Stomach (tissue), 9 donors: Measurements from ENCODE around the gene IRF1. TPM values are rescaled to one million over a fixed set of nuclear protein-coding genes. Genes with fewer than 3 reads are reported as not detected.

Experiments
- DNase-seq, 2 donors: peaks; one replicate each; pipeline versions ENCODE4 v3.0.0 to v3.0.0-alpha.2; 2013 to 2019
- H3K27ac ChIP-seq, 5 donors: fragments of 200-600 bp in 4 of 5; sonication (generic) in 4 of 5; one replicate each; pipeline ENCODE4 v1.5.1; 2013 to 2019; ENCODE audit warnings: mild to moderate bottlenecking in 1 of 5, moderate library complexity in 1 of 5
- H3K27me3 ChIP-seq, 3 donors: fragments of 200-600 bp; sonication (generic); one replicate each; pipeline ENCODE4 v1.5.1; 2017 to 2019; ENCODE audit warnings: mixed run types in 1 of 3
- H3K36me3 ChIP-seq, 4 donors: fragments of 200-600 bp; sonication (generic); 1 replicate in 3 of 4; 2 replicates in 1 of 4; pipeline ENCODE4 v1.5.1; 2016 to 2019
- H3K4me1 ChIP-seq, 4 donors: fragments of 200-600 bp; sonication (generic); one replicate each; pipeline ENCODE4 v1.5.1; 2016 to 2019
- H3K4me3 ChIP-seq, 4 donors: fragments of 200-600 bp; sonication (generic) in 3 of 4; one replicate each; pipeline ENCODE4 v1.5.1; 2016 to 2019; ENCODE audit warnings: mild to moderate bottlenecking in 1 of 4
- H3K9me3 ChIP-seq, 4 donors: fragments of 200-600 bp; sonication (generic); one replicate each; pipeline ENCODE4 v1.5.1; 2016 to 2019
- CTCF ChIP-seq, 7 experiments: fragments of 450-650 bp in 4 of 7; fragments of 200-600 bp in 3 of 7; sonication (generic) in 3 of 7; IDR thresholded peaks; one replicate each; pipeline ENCODE4 v1.5.1; 2016 to 2019; ENCODE audit warnings: antibody characterized with exemption in 7 of 7, control low read depth in 2 of 7, mild to moderate bottlenecking in 1 of 7
- EP300 ChIP-seq: sonication (generic); formaldehyde crosslinking; IDR thresholded peaks from one replicate; pipeline ENCODE4 v1.6.1; 2017; ENCODE audit warnings: antibody characterized with exemption
- POLR2A ChIP-seq, 4 donors: fragments of 450-650 bp; IDR thresholded peaks; one replicate each; pipeline ENCODE4 v1.6.1; 2016; ENCODE audit warnings: antibody characterized with exemption in 4 of 4, control low read depth in 2 of 4, mild to moderate bottlenecking in 1 of 4, moderate library complexity in 1 of 4
- POLR2AphosphoS5 ChIP-seq, 3 donors: sonication (generic); formaldehyde crosslinking; IDR thresholded peaks; one replicate each; pipeline ENCODE4 v1.6.1; 2016; ENCODE audit warnings: antibody characterized with exemption in 3 of 3
- WGBS, 5 donors: extraction: QIAGEN DNeasy Blood & Tissue Kit in 3 of 5; methylation state at CpG; one replicate each; pipeline versions ENCODE4 v1.1.5 to v1.1.7; 2013 to 2018; 5-methylcytosine and 5-hydroxymethylcytosine counted together
- intact Hi-C: fragments of 100-400 bp; cut with DNase I; formaldehyde crosslinking; loops from one replicate; pipeline ENCODE4 v1.15.1; 2023; ENCODE audit warnings: low total_unique reads
- polyA plus RNA-seq, 3 donors: library from polyadenylated mRNA; stranded (reverse); fragments of 200-250 nt; gene quantifications; one replicate each; pipeline ENCODE4 v1.2.3, GENCODE V29; 2013
- small RNA-seq, 4 donors: library from RNA; depleted of rRNA; stranded (forward); fragments of <200 nt; gene quantifications; one replicate each; pipeline ENCODE3, GENCODE V24; 2016
- total RNA-seq, 5 donors: library from RNA; depleted of rRNA; stranded (reverse); fragments of >200 nt; gene quantifications; one replicate each; pipeline versions ENCODE4 v1.1.0 to v1.2.3, GENCODE V29; 2014 to 2016
- donor health status: healthy with polysubstance abuse.
- donor health status: Bipolar disorder and iron deficiency.
- donor health status: healthy.

The IRF1 gene
- total and polyA plus RNA-seq, 8 donors, result 17.1 to 256 (median 64.7) TPM

GRCh38 chr5:132433141-132433540 lies 57.4 kb downstream of the IRF1 start:
- H3K4me1 ChIP-seq, result peaks cover 64 to 99% (median 86%) of the 10 kb centered on the region in 4 donors
- peak overlapping the region in 4 of 5 donors; percentile 23 to 50 (median 37) for H3K27ac ChIP-seq
- TF ChIP-seq EP300 (no peak), CTCF (IDR thresholded peaks at IDR 0.05) (no peak), POLR2AphosphoS5 (IDR thresholded peaks at IDR 0.05) (no peak), POLR2A (IDR thresholded peaks at IDR 0.05) (no peak)
- no peak overlapping the region for H3K4me3 ChIP-seq
- H3K27me3 ChIP-seq, result no peaks in the 10 kb centered on the region
- 90 to 96% (median 94%) methylated on average over 6 of the region's 6 CpGs for whole genome bisulfite sequencing, 5 donors
- no peak for DNase-seq
- intact Hi-C loops, result no loop called here
- no peaks in the 10 kb centered on the region for H3K9me3 ChIP-seq
- peaks cover 0 to 3% (median 0%) of the 10 kb centered on the region in 4 donors for H3K36me3 ChIP-seq

- TF ChIP-seq POLR2AphosphoS5 (IDR thresholded peaks at IDR 0.05) (no peak), CTCF (IDR thresholded peaks at IDR 0.05) (no peak), POLR2A (IDR thresholded peaks at IDR 0.05) (no peak), EP300 (no peak)
- Histone ChIP-seq H3K27me3 (no peaks in the 10 kb centered on the region), H3K9me3 (no peaks in the 10 kb centered on the region), H3K4me1 (peaks cover 66 to 99% (median 86%) of the 10 kb centered on the region in 4 donors), H3K4me3 (no peak overlapping the region), H3K36me3 (peaks cover 0 to 3% (median 0%) of the 10 kb centered on the region in 4 donors), H3K27ac (peak overlapping the region in 4 of 5 donors; percentile 4 to 100 (median 44))
- WGBS, 5 donors, result 88 to 95% (median 93%) methylated on average over 4 of the region's 4 CpGs
- DNase-seq, result no peak
- intact Hi-C loops, result no loop called here
These were observed 58.9 kb downstream of the IRF1 start for GRCh38 chr5:132431632-132432031.

Small RNA genes within 50 kb of the gene (small RNA-seq; reads per million reads assigned to genes)
- gene RF00019, result 0 reads per million in 4 donors

Other genes starting within 250 kb of the IRF1 start
- gene PDLIM4, start 233.1 kb downstream of the IRF1 start, total RNA-seq, result 10 to 100 TPM in 4 of 5 donors, not detected in 1; 13.9 to 37.8 (median 25.4) TPM
- gene PDLIM4, start 233.1 kb downstream of the IRF1 start, polyA plus RNA-seq, result 10 to 100 TPM; 11.2 to 52.4 (median 16.1) TPM
- 10 to 100 TPM in 1 of 5 donors, 1 to 10 TPM in 1, under 1 TPM in 1, not detected in 2; 0.37 to 24.5 (median 6.1) TPM for gene SLC22A4, start 196.4 kb downstream of the IRF1 start, total RNA-seq
- gene SLC22A4, start 196.4 kb downstream of the IRF1 start, polyA plus RNA-seq, result under 1 TPM; 0.31 to 0.61 (median 0.45) TPM
- 10 to 100 TPM; 11.4 to 46.1 (median 37.5) TPM for gene SLC22A5, start 121.1 kb downstream of the IRF1 start, total RNA-seq
- 1 to 10 TPM; 2.1 to 5.7 (median 3.0) TPM for gene SLC22A5, start 121.1 kb downstream of the IRF1 start, polyA plus RNA-seq
- gene IL5, start 52.7 kb upstream of the IRF1 start, total RNA-seq, result not detected
- gene IL5, start 52.7 kb upstream of the IRF1 start, polyA plus RNA-seq, result not detected
- gene RAD50, start 66.2 kb upstream of the IRF1 start, total RNA-seq, result 10 to 100 TPM; 30.9 to 93.2 (median 46.0) TPM
- gene RAD50, start 66.2 kb upstream of the IRF1 start, polyA plus RNA-seq, result 10 to 100 TPM in 1 of 3 donors, 1 to 10 TPM in 2; 5.2 to 12.2 (median 6.6) TPM
- gene IL13, start 167.4 kb upstream of the IRF1 start, total RNA-seq, result under 1 TPM in 1 of 5 donors, not detected in 4; 0.55 TPM
- not detected for gene IL13, start 167.4 kb upstream of the IRF1 start, polyA plus RNA-seq
- not detected for gene IL4, start 183.2 kb upstream of the IRF1 start, total RNA-seq
- not detected for gene IL4, start 183.2 kb upstream of the IRF1 start, polyA plus RNA-seq
- 10 to 100 TPM in 1 of 5 donors, 1 to 10 TPM in 3, under 1 TPM in 1; 0.58 to 19.3 (median 8.5) TPM for gene KIF3A, start 246.8 kb upstream of the IRF1 start, total RNA-seq
- gene KIF3A, start 246.8 kb upstream of the IRF1 start, polyA plus RNA-seq, result 1 to 10 TPM; 1.5 to 3.8 (median 2.1) TPM